RWPE1 (cell line): ENCODE measurements around the gene SARM1.

Source experiments
- CTCF ChIA-PET: fragments of 350-600 bp; sonication (Branson Sonifier 250); formaldehyde crosslinking; extraction: SDS; loops from one replicate; lab custom pipeline; 2021; lab: Yijun Ruan, JAX
- POLR2A ChIA-PET: fragments of 400-600 bp; formaldehyde crosslinking; extraction: SDS; loops from one replicate; lab custom pipeline; 2020; ENCODE audit warnings: antibody characterized with exemption; ENCODE audit not compliant: low non-redundant PET; lab: Yijun Ruan, JAX
- DNase-seq: peaks from one replicate; pipeline ENCODE4 v3.0.0; 2012; ENCODE audit warnings: low spot score
- H3K27ac ChIP-seq: fragments of 450-650 bp; 2 replicates; pipeline ENCODE4 v1.5.1; 2017
- TF ChIP-seq, protein P1 (sequence below): fragments of 450-650 bp; conservative IDR thresholded peaks from 2 replicates; pipeline ENCODE4 v1.5.1; 2017; ENCODE audit warnings: low read depth, mild to moderate bottlenecking

Gene SARM1

DNA sequence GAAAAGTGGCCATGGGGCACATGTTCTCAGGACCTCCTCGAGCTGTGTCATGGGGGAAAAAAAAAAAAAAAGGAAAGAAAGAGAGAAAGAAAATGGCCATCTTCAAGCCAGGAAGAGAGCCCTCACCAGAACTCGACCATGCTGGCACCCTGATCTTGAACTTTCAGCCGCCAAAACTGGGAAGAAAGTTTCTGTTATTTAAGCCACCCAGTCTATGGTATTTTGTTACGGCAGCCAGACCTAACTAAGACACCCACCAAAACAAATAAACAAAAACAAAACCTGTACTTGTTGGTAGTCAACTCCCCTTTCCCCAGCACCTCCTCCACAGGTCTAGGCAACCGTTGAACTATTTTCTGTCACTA lies 75.9 kb downstream of the SARM1 start:
- H3K27ac ChIP-seq, result no peak overlapping the region
- ChIA-PET CTCF (no interaction called here), POLR2A (no interaction called here)
- TF ChIP-seq, protein P1, sequence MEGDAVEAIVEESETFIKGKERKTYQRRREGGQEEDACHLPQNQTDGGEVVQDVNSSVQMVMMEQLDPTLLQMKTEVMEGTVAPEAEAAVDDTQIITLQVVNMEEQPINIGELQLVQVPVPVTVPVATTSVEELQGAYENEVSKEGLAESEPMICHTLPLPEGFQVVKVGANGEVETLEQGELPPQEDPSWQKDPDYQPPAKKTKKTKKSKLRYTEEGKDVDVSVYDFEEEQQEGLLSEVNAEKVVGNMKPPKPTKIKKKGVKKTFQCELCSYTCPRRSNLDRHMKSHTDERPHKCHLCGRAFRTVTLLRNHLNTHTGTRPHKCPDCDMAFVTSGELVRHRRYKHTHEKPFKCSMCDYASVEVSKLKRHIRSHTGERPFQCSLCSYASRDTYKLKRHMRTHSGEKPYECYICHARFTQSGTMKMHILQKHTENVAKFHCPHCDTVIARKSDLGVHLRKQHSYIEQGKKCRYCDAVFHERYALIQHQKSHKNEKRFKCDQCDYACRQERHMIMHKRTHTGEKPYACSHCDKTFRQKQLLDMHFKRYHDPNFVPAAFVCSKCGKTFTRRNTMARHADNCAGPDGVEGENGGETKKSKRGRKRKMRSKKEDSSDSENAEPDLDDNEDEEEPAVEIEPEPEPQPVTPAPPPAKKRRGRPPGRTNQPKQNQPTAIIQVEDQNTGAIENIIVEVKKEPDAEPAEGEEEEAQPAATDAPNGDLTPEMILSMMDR, result no peak
- no peak for DNase-seq

DNA sequence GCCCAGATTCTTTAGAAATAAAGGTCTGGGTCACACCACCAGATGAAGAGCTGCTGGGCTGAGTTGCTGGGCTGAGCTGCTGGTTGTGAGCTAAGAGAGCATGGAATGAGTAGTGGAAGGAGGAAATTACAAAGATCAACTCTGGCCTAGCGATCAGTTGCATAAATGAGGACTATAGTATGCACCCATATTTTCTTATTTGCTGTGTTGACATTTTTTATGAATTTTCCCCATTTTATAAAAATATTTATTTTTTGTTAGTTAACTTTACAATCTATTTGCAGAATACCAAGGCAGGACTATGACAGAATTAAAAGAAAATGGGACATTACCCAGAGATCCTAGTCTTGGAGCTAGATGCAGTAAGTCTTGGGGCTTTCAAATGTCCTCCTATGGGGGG lies 78.4 kb downstream of the SARM1 start:
- H3K27ac ChIP-seq, result no peak overlapping the region
- ChIA-PET POLR2A (no interaction called here), CTCF (interaction anchor here (0.5 kb wide), 1 partner anchor 58 kb away, joined by 3 read pairs; no protein-coding TSS in a partner anchor)
- DNase-seq, result no peak
- TF ChIP-seq, protein P1, result no peak
